GM23338 (cell line): ENCODE measurements around the gene TTC21B. TPM values are rescaled to one million over a fixed set of nuclear protein-coding genes. Genes with fewer than 3 reads are reported as not detected.

Experiments used
- ATAC-seq: fragments of 200-7000 bp; cut with Tn5 transposase; 3 replicates; pipeline ENCODE4 v1.9.1; 2020
- DNase-seq: peaks from one replicate; pipeline ENCODE4 v3.0.0-alpha.2; 2015; ENCODE audit warnings: low spot score
- H2AFZ ChIP-seq: fragments of 200-600 bp; sonication (generic); 2 replicates; pipeline ENCODE4 v1.8.0; 2016; ENCODE audit warnings: antibody characterized with exemption, mild to moderate bottlenecking, moderate library complexity
- H3F3A ChIP-seq: fragments of 200-600 bp; sonication (generic); replicated peaks from 2 replicates; pipeline ENCODE4 v1.8.0; 2017; ENCODE audit warnings: antibody characterized with exemption, mixed run types, low read depth
- H3K27ac ChIP-seq: fragments of 200-600 bp; sonication (generic); 2 replicates; pipeline ENCODE4 v1.6.1; 2016; ENCODE audit warnings: low read depth
- H3K27me3 ChIP-seq: fragments of 200-600 bp; sonication (generic); 2 replicates; pipeline ENCODE4 v1.8.0; 2016; ENCODE audit warnings: mild to moderate bottlenecking, mixed run types, moderate library complexity; ENCODE audit not compliant: insufficient read depth
- H3K36me3 ChIP-seq: fragments of 200-600 bp; sonication (generic); 2 replicates; pipeline ENCODE4 v1.8.0; 2016; ENCODE audit warnings: mild to moderate bottlenecking; ENCODE audit not compliant: insufficient read depth
- H3K4me1 ChIP-seq: fragments of 200-600 bp; sonication (generic); 2 replicates; pipeline ENCODE4 v1.8.0; 2016; ENCODE audit warnings: mild to moderate bottlenecking, moderate library complexity; ENCODE audit not compliant: insufficient read depth
- H3K4me2 ChIP-seq: fragments of 200-600 bp; sonication (generic); 2 replicates; pipeline ENCODE4 v1.7.1; 2017; ENCODE audit warnings: mixed run types
- H3K4me3 ChIP-seq: fragments of 200-600 bp; sonication (generic); 2 replicates; pipeline ENCODE4 v1.6.1; 2016; ENCODE audit warnings: mixed run types
- H3K79me2 ChIP-seq: fragments of 200-600 bp; sonication (generic); replicated peaks from 2 replicates; pipeline ENCODE4 v1.8.0; 2017; ENCODE audit warnings: mild to moderate bottlenecking; ENCODE audit not compliant: insufficient read depth
- H3K9me2 ChIP-seq: fragments of 200-600 bp; sonication (generic); 2 replicates; pipeline ENCODE4 v1.8.0; 2017; ENCODE audit not compliant: insufficient read depth
- H4K20me1 ChIP-seq: fragments of 200-600 bp; sonication (generic); replicated peaks from 2 replicates; pipeline ENCODE4 v1.8.0; 2017; ENCODE audit warnings: mild to moderate bottlenecking; ENCODE audit not compliant: insufficient read depth
- H3K27ac Mint-ChIP-seq: 2 replicates; pipeline ENCODE4 v1.8.0; 2020; ENCODE audit warnings: inconsistent platforms, mild to moderate bottlenecking, moderate library complexity, mixed read lengths
- H3K27me3 Mint-ChIP-seq: 3 replicates; pipeline ENCODE4 v1.8.0; 2022; ENCODE audit warnings: low read depth, mild to moderate bottlenecking, moderate library complexity, mixed read lengths, inconsistent platforms; ENCODE audit not compliant: insufficient read depth, poor library complexity
- H3K36me3 Mint-ChIP-seq: 3 replicates; pipeline ENCODE4 v1.8.0; 2021; ENCODE audit warnings: low read depth, mild to moderate bottlenecking, inconsistent platforms, moderate library complexity, mixed read lengths
- H3K4me1 Mint-ChIP-seq: 3 replicates; pipeline ENCODE4 v1.8.0; 2020; ENCODE audit warnings: mild to moderate bottlenecking, inconsistent platforms, mixed read lengths
- H3K4me3 Mint-ChIP-seq: 3 replicates; pipeline ENCODE4 v1.8.0; 2021; ENCODE audit warnings: moderate library complexity, mild to moderate bottlenecking, inconsistent platforms, mixed read lengths
- H3K9me3 Mint-ChIP-seq: 3 replicates; pipeline ENCODE4 v1.8.0; 2020; ENCODE audit warnings: moderate library complexity, mild to moderate bottlenecking, inconsistent platforms, mixed read lengths
- CREB1 ChIP-seq: fragments of 250-450 bp; sonication (Bioruptor Pico); IDR thresholded peaks from 2 replicates; pipeline ENCODE4 v1.5.0; 2020; ENCODE audit warnings: low read depth, mild to moderate bottlenecking, moderate library complexity
- CTCF ChIP-seq, 2 experiments: fragments of 200-600 bp in 1 of 2; sonication (generic) in 1 of 2; conservative IDR thresholded peaks; 2 replicates each; pipeline versions ENCODE4 v1.5.1 to v1.6.1; 2016 to 2017; ENCODE audit warnings: antibody characterized with exemption in 2 of 2, low read depth in 2 of 2, mild to moderate bottlenecking in 2 of 2, moderate library complexity in 1 of 2
- EZH2 ChIP-seq: fragments of 200-600 bp; sonication (generic); IDR thresholded peaks from one replicate; pipeline ENCODE4 v1.8.0; 2017; ENCODE audit warnings: antibody characterized with exemption, mild to moderate bottlenecking, low read depth; ENCODE audit not compliant: unreplicated experiment
- EZH2phosphoT487 ChIP-seq: fragments of 200-600 bp; sonication (generic); IDR thresholded peaks from one replicate; pipeline ENCODE4 v1.8.1; 2018; ENCODE audit warnings: antibody characterized with exemption; ENCODE audit not compliant: unreplicated experiment
- JUNB ChIP-seq: IDR thresholded peaks from one replicate; pipeline ENCODE4 v1.6.1; 2016; ENCODE audit warnings: antibody characterized with exemption; ENCODE audit not compliant: unreplicated experiment
- NANOG ChIP-seq: IDR thresholded peaks from 2 replicates; pipeline ENCODE4 v1.6.1; 2016; ENCODE audit warnings: antibody characterized with exemption, borderline replicate concordance
- POLR2AphosphoS5 ChIP-seq: IDR thresholded peaks from 2 replicates; pipeline ENCODE4 v1.6.1; 2016; ENCODE audit warnings: antibody characterized with exemption, low read depth
- REST ChIP-seq: IDR thresholded peaks from one replicate; pipeline ENCODE4 v1.6.1; 2018; ENCODE audit warnings: antibody characterized with exemption; ENCODE audit not compliant: unreplicated experiment
- STAT1 ChIP-seq: IDR thresholded peaks from one replicate; pipeline ENCODE4 v1.6.1; 2016; ENCODE audit warnings: antibody characterized with exemption; ENCODE audit not compliant: unreplicated experiment
- ZNF114 ChIP-seq: fragments of 250-450 bp; sonication (Bioruptor Pico); IDR thresholded peaks from 2 replicates; pipeline ENCODE4 v1.5.0; 2020; ENCODE audit warnings: mild to moderate bottlenecking, moderate library complexity
- ZNF331 ChIP-seq: fragments of 250-450 bp; sonication (Bioruptor Pico); IDR thresholded peaks from 2 replicates; pipeline ENCODE4 v1.5.0; 2020; ENCODE audit warnings: low read depth, mild to moderate bottlenecking, moderate library complexity
- ZNF462 ChIP-seq: fragments of 250-450 bp; sonication (Bioruptor Pico); IDR thresholded peaks from 2 replicates; pipeline ENCODE4 v1.5.0; 2020; ENCODE audit warnings: mild to moderate bottlenecking, moderate library complexity
- polyA plus RNA-seq: library from polyadenylated mRNA; unstranded; fragments of >200 nt; fragmentation: Nextera tagmentation; extraction: Ambion mirVana; gene quantifications from 2 replicates; pipeline ENCODE4 v1.2.1, GENCODE V29; 2016
- total RNA-seq: library from RNA; depleted of rRNA; stranded (reverse); fragments of >200 nt; shearing (Covaris generic); gene quantifications from 2 replicates; pipeline ENCODE4 v1.2.3, GENCODE V29; 2014
- TF ChIP-seq, protein P1 (sequence below): IDR thresholded peaks from 2 replicates; pipeline ENCODE4 v1.6.1; 2016; ENCODE audit warnings: antibody characterized with exemption

The TTC21B gene
- total and polyA plus RNA-seq, 2 experiments from 2014 or later, result 10.1 to 32.8 TPM

DNA sequence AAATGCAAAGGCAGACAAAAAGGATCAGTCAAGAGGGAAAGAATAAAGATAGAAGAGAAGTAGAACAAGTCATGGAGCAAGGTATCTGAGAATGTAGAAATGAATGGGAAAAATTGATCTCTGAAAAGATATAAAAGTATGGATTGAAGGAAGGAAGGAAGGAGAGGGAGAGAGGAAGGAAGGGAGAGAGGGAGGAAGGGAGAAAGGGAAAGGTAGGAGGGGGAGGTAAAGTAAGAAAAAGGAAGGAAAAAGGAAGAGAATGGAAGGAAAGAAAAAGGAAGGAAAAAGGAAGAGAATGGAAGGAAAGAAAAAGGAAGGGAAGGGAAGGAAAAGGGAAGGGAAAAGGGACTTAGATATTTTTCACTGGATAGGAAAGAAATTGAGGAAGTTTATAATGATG, 31.5 kb upstream of the TTC21B start:
- Mint-ChIP-seq H3K4me3 (no peak overlapping the region), H3K27me3 (peaks cover 2% of the 10 kb centered on the region), H3K27ac (no peak overlapping the region), H3K4me1 (peaks cover under 1% of the 10 kb centered on the region; the same call in 2 of the 3 replicates), H3K36me3 (no peaks in the 10 kb centered on the region), H3K9me3 (no peaks in the 10 kb centered on the region)
- Histone ChIP-seq H4K20me1 (no peaks in the 10 kb centered on the region), H3K36me3 (no peaks in the 10 kb centered on the region), H3K79me2 (no peaks in the 10 kb centered on the region), H3K27me3 (no peaks in the 10 kb centered on the region), H3K4me2 (no peak overlapping the region), H3K27ac (no peak overlapping the region), H3K4me1 (no peaks in the 10 kb centered on the region), H2AFZ (0 out of 2 replicates have a peak overlapping the region, but pooled peaks have one; percentile 6), H3K9me2 (no peaks in the 10 kb centered on the region), H3F3A (no peaks in the 10 kb centered on the region), H3K4me3 (no peak overlapping the region)
- no peak for ATAC-seq
- TF ChIP-seq CREB1, result no peak
- TF ChIP-seq CTCF (conservative IDR thresholded peaks at IDR 0.05; ENCODE audit: low read depth in 2 of 2), result no peak
- TF ChIP-seq STAT1, result no peak
- TF ChIP-seq ZNF114 (CRISPR knock-in tag), result no peak
- no peak for TF ChIP-seq NANOG
- TF ChIP-seq EZH2phosphoT487, result no peak
- TF ChIP-seq POLR2AphosphoS5, result no peak
- TF ChIP-seq EZH2, result no peak
- TF ChIP-seq JUNB, result no peak
- TF ChIP-seq, protein P1, sequence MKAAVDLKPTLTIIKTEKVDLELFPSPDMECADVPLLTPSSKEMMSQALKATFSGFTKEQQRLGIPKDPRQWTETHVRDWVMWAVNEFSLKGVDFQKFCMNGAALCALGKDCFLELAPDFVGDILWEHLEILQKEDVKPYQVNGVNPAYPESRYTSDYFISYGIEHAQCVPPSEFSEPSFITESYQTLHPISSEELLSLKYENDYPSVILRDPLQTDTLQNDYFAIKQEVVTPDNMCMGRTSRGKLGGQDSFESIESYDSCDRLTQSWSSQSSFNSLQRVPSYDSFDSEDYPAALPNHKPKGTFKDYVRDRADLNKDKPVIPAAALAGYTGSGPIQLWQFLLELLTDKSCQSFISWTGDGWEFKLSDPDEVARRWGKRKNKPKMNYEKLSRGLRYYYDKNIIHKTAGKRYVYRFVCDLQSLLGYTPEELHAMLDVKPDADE, result no peak
- no peak for TF ChIP-seq ZNF331 (CRISPR knock-in tag)
- no peak for TF ChIP-seq REST
- no peak for TF ChIP-seq ZNF462 (CRISPR knock-in tag)
- DNase-seq, result no peak
